Mesendoderm (in vitro differentiated cells): ENCODE measurements around the gene FAM24A.

Source experiments
- DNase-seq: peaks from one replicate; pipeline ENCODE4 v3.0.0; 2013
- H2AK5ac ChIP-seq: 2 replicates; pipeline ENCODE4 v1.6.1; 2013; ENCODE audit warnings: low read length, inconsistent platforms
- H2BK120ac ChIP-seq: 2 replicates; pipeline ENCODE4 v1.6.1; 2013; ENCODE audit warnings: low read depth, mild to moderate bottlenecking, low read length, moderate library complexity, mixed read lengths
- H2BK15ac ChIP-seq: replicated peaks from 2 replicates; pipeline ENCODE4 v1.6.1; 2013; ENCODE audit warnings: low read depth, mild to moderate bottlenecking, moderate library complexity
- H2BK5ac ChIP-seq: 2 replicates; pipeline ENCODE4 v1.6.1; 2013; ENCODE audit warnings: low read length, inconsistent platforms
- H3K18ac ChIP-seq: 2 replicates; pipeline ENCODE4 v1.6.1; 2013; ENCODE audit warnings: mild to moderate bottlenecking, low read length, mixed read lengths
- H3K23ac ChIP-seq: one replicate; pipeline ENCODE4 v1.6.1; 2013; ENCODE audit warnings: low read length
- H3K27ac ChIP-seq: 2 replicates; pipeline ENCODE4 v1.5.1; 2013; ENCODE audit warnings: low read depth, mild to moderate bottlenecking, inconsistent platforms, low read length, moderate library complexity
- H3K27me3 ChIP-seq: 2 replicates; pipeline ENCODE4 v1.6.1; 2013; ENCODE audit warnings: low read length, control low read depth, mild to moderate bottlenecking, inconsistent platforms; ENCODE audit not compliant: insufficient read depth, poor library complexity
- H3K36me3 ChIP-seq: 2 replicates; pipeline ENCODE4 v1.6.1; 2013; ENCODE audit warnings: low read length, inconsistent platforms; ENCODE audit not compliant: control insufficient read depth, insufficient read depth
- H3K4ac ChIP-seq: one replicate; pipeline ENCODE4 v1.6.1; 2013; ENCODE audit warnings: low read depth, mild to moderate bottlenecking, low read length, moderate library complexity
- H3K4me1 ChIP-seq: 2 replicates; pipeline ENCODE4 v1.6.1; 2013; ENCODE audit warnings: low read depth, low read length, inconsistent platforms; ENCODE audit not compliant: control insufficient read depth
- H3K4me2 ChIP-seq: 2 replicates; pipeline ENCODE4 v1.6.1; 2013; ENCODE audit warnings: low read length
- H3K4me3 ChIP-seq: 2 replicates; pipeline ENCODE4 v1.5.1; 2013; ENCODE audit warnings: mild to moderate bottlenecking, low read length
- H3K56ac ChIP-seq: one replicate; pipeline ENCODE4 v1.6.1; 2013; ENCODE audit warnings: low read length
- H3K79me1 ChIP-seq: 2 replicates; pipeline ENCODE4 v1.6.1; 2013; ENCODE audit warnings: low read length, inconsistent platforms
- H3K79me2 ChIP-seq: 2 replicates; pipeline ENCODE4 v1.6.1; 2013; ENCODE audit warnings: mild to moderate bottlenecking, low read length; ENCODE audit not compliant: control insufficient read depth, insufficient read depth
- H3K9ac ChIP-seq: 2 replicates; pipeline ENCODE4 v1.6.1; 2013; ENCODE audit warnings: low read length, inconsistent platforms
- H4K5ac ChIP-seq: one replicate; pipeline ENCODE4 v1.6.1; 2013; ENCODE audit warnings: low read length
- H4K8ac ChIP-seq: one replicate; pipeline ENCODE4 v1.6.1; 2013; ENCODE audit warnings: low read depth, mild to moderate bottlenecking, control low read depth, low read length, moderate library complexity
- WGBS: extraction: QIAGEN DNeasy Blood & Tissue Kit; methylation state at CpG from one replicate; pipeline ENCODE4 v1.1.7; 2013; ENCODE audit warnings: low lambda C conversion rate, missing lambda C conversion rate; ENCODE audit not compliant: insufficient coverage; ENCODE audit errors: extremely low coverage; 5-methylcytosine and 5-hydroxymethylcytosine counted together

Gene FAM24A

DNA sequence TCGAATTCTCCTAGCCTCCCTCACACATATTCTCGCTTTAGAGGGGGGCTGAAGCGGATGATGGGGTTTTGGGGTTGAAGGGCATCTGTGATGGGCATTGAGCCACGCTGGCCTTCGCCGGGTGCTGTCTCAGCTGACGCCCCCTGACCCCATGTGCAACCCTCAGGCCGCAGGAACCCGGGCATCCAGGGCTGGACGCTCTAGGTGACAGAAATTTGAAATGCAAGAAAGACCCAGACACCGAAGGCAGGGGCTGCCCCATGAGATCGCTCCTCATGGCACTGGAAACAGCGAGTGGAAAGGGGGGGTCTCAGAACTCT, 44.3 kb downstream of the FAM24A start:
- H3K56ac ChIP-seq = no peak overlapping the region
- H3K79me1 ChIP-seq = no peaks in the 10 kb centered on the region
- no peak overlapping the region for H3K4ac ChIP-seq
- H3K23ac ChIP-seq = no peak overlapping the region
- H2AK5ac ChIP-seq = no peak overlapping the region
- H4K5ac ChIP-seq = no peak overlapping the region
- H4K8ac ChIP-seq = no peak overlapping the region
- no peaks in the 10 kb centered on the region for H3K36me3 ChIP-seq
- H3K4me2 ChIP-seq = no peak overlapping the region
- H2BK5ac ChIP-seq = no peak overlapping the region
- H3K27ac ChIP-seq = no peak overlapping the region
- DNase-seq = no peak
- H3K79me2 ChIP-seq = no peaks in the 10 kb centered on the region
- no peak overlapping the region for H3K9ac ChIP-seq
- no peak overlapping the region for H3K18ac ChIP-seq
- no peak overlapping the region for H2BK15ac ChIP-seq
- no peaks in the 10 kb centered on the region for H3K4me1 ChIP-seq
- WGBS = no CpG with 5 or more reads among the region's 13 CpGs
- H3K4me3 ChIP-seq = no peak overlapping the region
- no peak overlapping the region for H2BK120ac ChIP-seq
- no peaks in the 10 kb centered on the region for H3K27me3 ChIP-seq

- no CpG with 5 or more reads among the region's 1 CpG for WGBS
- no peaks in the 10 kb centered on the region for H3K36me3 ChIP-seq
- no peaks in the 10 kb centered on the region for H3K79me2 ChIP-seq
- no peak overlapping the region for H2BK5ac ChIP-seq
- no peak overlapping the region for H4K5ac ChIP-seq
- no peak overlapping the region for H2BK15ac ChIP-seq
- no peak overlapping the region for H3K18ac ChIP-seq
- H3K56ac ChIP-seq = no peak overlapping the region
- no peak overlapping the region for H2BK120ac ChIP-seq
- no peaks in the 10 kb centered on the region for H3K4me1 ChIP-seq
- H2AK5ac ChIP-seq = no peak overlapping the region
- H3K4ac ChIP-seq = no peak overlapping the region
- H3K27ac ChIP-seq = no peak overlapping the region
- H3K79me1 ChIP-seq = no peaks in the 10 kb centered on the region
- H3K23ac ChIP-seq = no peak overlapping the region
- no peak for DNase-seq
- no peak overlapping the region for H3K4me2 ChIP-seq
- H3K9ac ChIP-seq = no peak overlapping the region
- H4K8ac ChIP-seq = no peak overlapping the region
- no peak overlapping the region for H3K4me3 ChIP-seq
- H3K27me3 ChIP-seq = no peaks in the 10 kb centered on the region
These were observed 45.5 kb downstream of the FAM24A start for GRCh38 chr10:122955892-122956291.

GRCh38 chr10:122957474-122957873, 47.1 kb downstream of the FAM24A start:
- H3K4me1 ChIP-seq = no peaks in the 10 kb centered on the region
- no peak for DNase-seq
- no CpG with 5 or more reads among the region's 5 CpGs for WGBS
- no peak overlapping the region for H3K4me3 ChIP-seq
- H4K8ac ChIP-seq = no peak overlapping the region
- no peaks in the 10 kb centered on the region for H3K27me3 ChIP-seq
- no peaks in the 10 kb centered on the region for H3K79me1 ChIP-seq
- H2AK5ac ChIP-seq = no peak overlapping the region
- H4K5ac ChIP-seq = no peak overlapping the region
- no peak overlapping the region for H3K9ac ChIP-seq
- H3K56ac ChIP-seq = no peak overlapping the region
- no peak overlapping the region for H2BK5ac ChIP-seq
- H3K36me3 ChIP-seq = no peaks in the 10 kb centered on the region
- H3K79me2 ChIP-seq = no peaks in the 10 kb centered on the region
- H3K4me2 ChIP-seq = no peak overlapping the region
- no peak overlapping the region for H2BK15ac ChIP-seq
- H3K18ac ChIP-seq = no peak overlapping the region
- H3K4ac ChIP-seq = no peak overlapping the region
- H3K23ac ChIP-seq = no peak overlapping the region
- H2BK120ac ChIP-seq = no peak overlapping the region
- H3K27ac ChIP-seq = no peak overlapping the region

DNA sequence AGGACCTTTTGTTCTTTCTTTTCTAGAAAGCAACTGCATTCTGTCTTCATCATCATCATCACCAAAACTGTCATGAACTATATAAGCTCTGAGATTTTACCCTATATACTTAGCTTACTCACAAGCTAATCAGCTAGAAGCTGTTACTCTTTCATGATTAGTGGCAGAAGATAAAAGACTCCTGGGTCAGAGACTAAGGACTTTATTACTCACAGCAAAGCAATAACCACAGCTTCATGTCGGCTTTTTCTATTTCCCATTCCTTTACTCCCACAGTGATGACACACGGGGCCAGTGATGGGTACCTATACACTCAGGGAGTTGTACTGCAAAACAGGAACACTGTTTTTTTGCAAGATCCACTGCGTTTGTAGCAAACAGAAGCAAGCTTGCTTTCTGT, 52.0 kb downstream of the FAM24A start:
- no peaks in the 10 kb centered on the region for H3K79me1 ChIP-seq
- no CpG with 5 or more reads among the region's 3 CpGs for WGBS
- no peaks in the 10 kb centered on the region for H3K36me3 ChIP-seq
- H2BK5ac ChIP-seq = no peak overlapping the region
- no peak overlapping the region for H2AK5ac ChIP-seq
- no peak overlapping the region for H3K4me3 ChIP-seq
- H2BK15ac ChIP-seq = no peak overlapping the region
- H3K4ac ChIP-seq = no peak overlapping the region
- no peak overlapping the region for H4K8ac ChIP-seq
- no peak overlapping the region for H4K5ac ChIP-seq
- H3K27me3 ChIP-seq = no peaks in the 10 kb centered on the region
- H2BK120ac ChIP-seq = no peak overlapping the region
- H3K4me1 ChIP-seq = no peaks in the 10 kb centered on the region
- H3K4me2 ChIP-seq = no peak overlapping the region
- H3K23ac ChIP-seq = no peak overlapping the region
- no peak overlapping the region for H3K56ac ChIP-seq
- H3K27ac ChIP-seq = no peak overlapping the region
- H3K79me2 ChIP-seq = no peaks in the 10 kb centered on the region
- H3K9ac ChIP-seq = no peak overlapping the region
- no peak overlapping the region for H3K18ac ChIP-seq
- DNase-seq = no peak
